Keratinocyte (primary cell): ENCODE results near the gene AP3D1. TPM values are rescaled to one million over a fixed set of nuclear protein-coding genes. Genes with fewer than 3 reads are reported as not detected.

ENCODE experiments used
- DNase-seq: peaks from one replicate; pipeline ENCODE4 v3.0.0-alpha.2; 2011; ENCODE audit warnings: low read depth, missing footprints, low spot score
- FAIRE-seq: peaks from 2 replicates; lab custom pipeline; 2011; peaks lifted over from hg19 to GRCh38; lab: Jason Lieb, UNC
- H2AFZ ChIP-seq: 2 replicates; pipeline ENCODE4 v1.6.0; 2012; ENCODE audit warnings: low read length, control low read depth, inconsistent platforms; ENCODE audit not compliant: control insufficient read depth
- H3K27ac ChIP-seq: 2 replicates; pipeline ENCODE4 v1.5.1; 2011; ENCODE audit warnings: low read length; ENCODE audit not compliant: control insufficient read depth, insufficient read depth
- H3K27me3 ChIP-seq: 3 replicates; pipeline ENCODE4 v1.6.0; 2011; ENCODE audit warnings: low read length; ENCODE audit not compliant: control insufficient read depth, insufficient read depth; ENCODE audit errors: extremely low read depth
- H3K36me3 ChIP-seq, 2 experiments: 2 replicates in 1 of 2; 3 replicates in 1 of 2; pipeline ENCODE4 v1.5.1; 2011; ENCODE audit warnings: low read length in 2 of 2, mild to moderate bottlenecking in 1 of 2; ENCODE audit not compliant: control insufficient read depth in 2 of 2, insufficient read depth in 2 of 2; ENCODE audit errors: extremely low read depth in 1 of 2
- H3K4me1 ChIP-seq: 3 replicates; pipeline ENCODE4 v1.5.1; 2011; ENCODE audit warnings: low read length; ENCODE audit not compliant: control insufficient read depth, insufficient read depth; ENCODE audit errors: extremely low read depth
- H3K4me2 ChIP-seq: 3 replicates; pipeline ENCODE4 v1.6.0; 2011; ENCODE audit warnings: low read depth, low read length; ENCODE audit not compliant: control insufficient read depth, insufficient read depth; ENCODE audit errors: extremely low read depth
- H3K4me3 ChIP-seq, 3 experiments: fragments of 200-600 bp in 1 of 3; sonication (generic) in 1 of 3; 2 replicates in 2 of 3; 3 replicates in 1 of 3; pipeline ENCODE4 v1.5.1; 2011 to 2016; ENCODE audit warnings: low read length in 3 of 3, mild to moderate bottlenecking in 3 of 3, control low read depth in 2 of 3, inconsistent platforms in 1 of 3, low read depth in 1 of 3, mixed read lengths in 1 of 3, mixed run types in 1 of 3, moderate library complexity in 1 of 3; ENCODE audit not compliant: control insufficient read depth in 2 of 3, insufficient read depth in 2 of 3; ENCODE audit errors: extremely low read depth in 1 of 3
- H3K79me2 ChIP-seq: 2 replicates; pipeline ENCODE4 v1.6.0; 2012; ENCODE audit warnings: low read length; ENCODE audit not compliant: control insufficient read depth, insufficient read depth
- H3K9ac ChIP-seq: 3 replicates; pipeline ENCODE4 v1.6.0; 2011; ENCODE audit warnings: low read length; ENCODE audit not compliant: control insufficient read depth, insufficient read depth; ENCODE audit errors: extremely low read depth
- H3K9me1 ChIP-seq: 3 replicates; pipeline ENCODE4 v1.6.0; 2011; ENCODE audit warnings: low read length; ENCODE audit not compliant: control insufficient read depth, insufficient read depth; ENCODE audit errors: extremely low read depth
- H3K9me3 ChIP-seq: 2 replicates; pipeline ENCODE4 v1.5.1; 2012; ENCODE audit warnings: low read depth, low read length; ENCODE audit not compliant: control insufficient read depth
- H4K20me1 ChIP-seq: 3 replicates; pipeline ENCODE4 v1.6.0; 2011; ENCODE audit warnings: low read length; ENCODE audit not compliant: control insufficient read depth, insufficient read depth; ENCODE audit errors: extremely low read depth
- EZH2 ChIP-seq: IDR thresholded peaks from one replicate; pipeline ENCODE4 v1.6.1; 2012; ENCODE audit warnings: inconsistent platforms, mild to moderate bottlenecking, low read length, moderate library complexity
- dilution Hi-C: fragments of 300-500 bp; cut with MboI; formaldehyde crosslinking; loops from one replicate; pipeline ENCODE4 v1.7.0; 2020; ENCODE audit warnings: low sequenced_read_pairs; ENCODE audit not compliant: extremely low pct_ligation_motif_present
- polyA plus RNA-seq, 5 experiments: library from polyadenylated mRNA; depleted of rRNA in 3 of 5; stranded (reverse) in 3 of 5; stranded (forward) in 1 of 5; unstranded in 1 of 5; fragments of >200 nt; gene quantifications; 1 replicate in 1 of 5; 2 replicates in 3 of 5; 3 replicates in 1 of 5; pipeline versions ENCODE4 v1.2.1 to v1.2.3, GENCODE V29; 2011 to 2012; ENCODE audit warnings: missing spikeins in 2 of 5, low read depth in 1 of 5, low replicate concordance in 1 of 5
- TF ChIP-seq, protein P1 (sequence below), 3 experiments: IDR thresholded peaks in 1 of 3; conservative IDR thresholded peaks in 1 of 3; optimal IDR thresholded peaks in 1 of 3; 2 replicates in 2 of 3; 3 replicates in 1 of 3; pipeline versions ENCODE3 to v1.5.1; 2011; ENCODE audit warnings: low read length in 3 of 3, mild to moderate bottlenecking in 3 of 3, moderate library complexity in 2 of 3, control low read depth in 1 of 3, inconsistent platforms in 1 of 3; ENCODE audit not compliant: insufficient read depth in 2 of 3; ENCODE audit errors: extremely low read depth in 1 of 3

Gene AP3D1
- polyA plus RNA-seq, 1 donor (not counting 4 experiments of a cell fraction or from before 2014, with no cell fraction given) = 56.1 TPM

DNA sequence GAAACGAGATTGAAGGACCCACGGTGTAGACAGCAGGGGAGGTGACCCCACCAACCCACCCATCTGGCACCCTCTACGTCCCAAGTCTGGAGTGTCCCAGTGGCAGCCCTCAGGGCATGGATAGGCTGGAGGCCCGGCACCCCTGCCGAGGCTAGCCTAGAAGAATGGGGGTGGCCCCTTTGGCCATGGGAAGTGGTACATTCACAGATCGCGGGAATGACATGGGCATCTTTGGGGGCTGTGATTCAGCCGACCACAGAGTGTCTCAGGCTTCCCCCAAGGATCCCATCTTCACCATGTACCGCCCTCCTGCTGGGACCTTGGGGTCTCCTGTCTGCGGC lies 89.0 kb downstream of the AP3D1 start:
- H3K9me3 ChIP-seq = no peaks in the 10 kb centered on the region
- H4K20me1 ChIP-seq = no peaks in the 10 kb centered on the region
- dilution Hi-C loops = no loop called here
- no peak overlapping the region for H2AFZ ChIP-seq
- H3K9ac ChIP-seq = peak overlapping the region; percentile 90
- H3K4me3 ChIP-seq = peak overlapping the region in 2 of 3 experiments; percentile 64 to 66
- peak overlapping the region; percentile 96 for H3K4me2 ChIP-seq
- H3K79me2 ChIP-seq = no peaks in the 10 kb centered on the region
- FAIRE-seq = no peak
- H3K27ac ChIP-seq = peak overlapping the region; percentile 95
- H3K27me3 ChIP-seq = no peaks in the 10 kb centered on the region
- H3K9me1 ChIP-seq = no peaks in the 10 kb centered on the region
- TF ChIP-seq, protein P1, sequence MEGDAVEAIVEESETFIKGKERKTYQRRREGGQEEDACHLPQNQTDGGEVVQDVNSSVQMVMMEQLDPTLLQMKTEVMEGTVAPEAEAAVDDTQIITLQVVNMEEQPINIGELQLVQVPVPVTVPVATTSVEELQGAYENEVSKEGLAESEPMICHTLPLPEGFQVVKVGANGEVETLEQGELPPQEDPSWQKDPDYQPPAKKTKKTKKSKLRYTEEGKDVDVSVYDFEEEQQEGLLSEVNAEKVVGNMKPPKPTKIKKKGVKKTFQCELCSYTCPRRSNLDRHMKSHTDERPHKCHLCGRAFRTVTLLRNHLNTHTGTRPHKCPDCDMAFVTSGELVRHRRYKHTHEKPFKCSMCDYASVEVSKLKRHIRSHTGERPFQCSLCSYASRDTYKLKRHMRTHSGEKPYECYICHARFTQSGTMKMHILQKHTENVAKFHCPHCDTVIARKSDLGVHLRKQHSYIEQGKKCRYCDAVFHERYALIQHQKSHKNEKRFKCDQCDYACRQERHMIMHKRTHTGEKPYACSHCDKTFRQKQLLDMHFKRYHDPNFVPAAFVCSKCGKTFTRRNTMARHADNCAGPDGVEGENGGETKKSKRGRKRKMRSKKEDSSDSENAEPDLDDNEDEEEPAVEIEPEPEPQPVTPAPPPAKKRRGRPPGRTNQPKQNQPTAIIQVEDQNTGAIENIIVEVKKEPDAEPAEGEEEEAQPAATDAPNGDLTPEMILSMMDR (optimal IDR thresholded peaks at IDR 0.05 in 1 of 3, IDR thresholded peaks at IDR 0.05 in 1 of 3, conservative IDR thresholded peaks at IDR 0.05 in 1 of 3; ENCODE audit: extremely low read depth in 1 of 3, insufficient read depth in 2 of 3, low read length in 3 of 3) = no peak
- no peak for TF ChIP-seq EZH2
- H3K36me3 ChIP-seq = no peaks in the 10 kb centered on the region
- no peak for DNase-seq
- H3K4me1 ChIP-seq = peaks cover 39% of the 10 kb centered on the region

DNA sequence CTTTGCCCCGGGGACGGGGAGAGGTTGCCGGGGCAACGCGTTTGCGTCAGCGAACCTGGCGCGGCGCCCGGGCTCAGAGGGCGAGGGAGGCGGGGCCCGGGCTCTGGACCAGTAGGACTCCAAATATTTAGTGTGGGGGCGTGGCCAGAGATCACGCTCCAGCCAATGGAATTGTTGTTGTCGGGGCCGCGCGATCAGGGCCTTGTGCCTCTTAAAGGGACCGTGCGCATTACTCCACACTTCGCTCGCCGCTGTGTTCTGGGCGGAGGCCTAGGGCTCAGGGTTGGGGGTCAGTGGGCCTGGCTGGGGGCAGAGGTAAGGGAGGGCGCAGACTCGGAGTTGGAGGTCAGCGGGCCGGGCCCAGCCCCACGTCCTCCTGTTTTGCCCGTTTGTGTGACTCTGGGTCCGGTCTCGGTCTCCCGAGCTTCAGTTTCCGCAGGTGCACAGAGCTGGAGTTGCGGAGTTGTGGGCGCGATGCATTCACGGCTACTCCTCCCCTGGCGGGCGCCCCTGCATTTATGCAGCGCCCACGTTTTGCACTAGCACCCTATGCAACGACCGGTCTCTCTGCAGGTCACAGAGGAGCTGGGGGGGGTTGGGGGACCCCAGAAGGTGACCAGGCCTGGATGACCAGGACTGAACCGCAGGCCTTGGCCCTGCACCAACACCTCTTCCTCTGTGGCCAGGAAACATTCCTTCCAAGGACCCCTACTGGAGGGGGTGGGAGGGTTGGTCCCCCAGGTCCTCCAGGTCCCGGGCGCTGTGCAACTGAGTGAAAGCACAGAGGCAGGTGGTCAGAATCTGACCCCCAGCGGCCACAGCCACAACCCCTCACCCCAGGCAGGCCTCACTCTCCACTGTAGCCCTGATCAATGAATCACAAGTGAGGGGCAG lies 89.6 kb downstream of the AP3D1 start:
- FAIRE-seq (peak; percentile 84), DNase-seq (no peak)
- peak overlapping the region; percentile 90 for H3K9ac ChIP-seq
- no peaks in the 10 kb centered on the region for H3K9me1 ChIP-seq
- no peaks in the 10 kb centered on the region for H3K36me3 ChIP-seq
- dilution Hi-C loops = no loop called here
- no peak for TF ChIP-seq EZH2
- TF ChIP-seq, protein P1 (optimal IDR thresholded peaks at IDR 0.05 in 1 of 3, IDR thresholded peaks at IDR 0.05 in 1 of 3, conservative IDR thresholded peaks at IDR 0.05 in 1 of 3; ENCODE audit: extremely low read depth in 1 of 3, insufficient read depth in 2 of 3, low read length in 3 of 3) = no peak
- H3K4me1 ChIP-seq = peaks cover 39% of the 10 kb centered on the region
- H2AFZ ChIP-seq = peak overlapping the region; percentile 68
- H4K20me1 ChIP-seq = no peaks in the 10 kb centered on the region
- H3K27ac ChIP-seq = peak overlapping the region; percentile 95
- no peaks in the 10 kb centered on the region for H3K79me2 ChIP-seq
- peak overlapping the region; percentile 96 for H3K4me2 ChIP-seq
- H3K9me3 ChIP-seq = no peaks in the 10 kb centered on the region
- no peaks in the 10 kb centered on the region for H3K27me3 ChIP-seq
- peak overlapping the region; percentile 43 to 66 (median 64) for H3K4me3 ChIP-seq
